ENCODE data around the gene GMIP. TPM values are rescaled to one million over a fixed set of nuclear protein-coding genes. Genes with fewer than 3 reads are reported as not detected.
A peak's percentile ranks its signal among the peaks of the same experiment; 100 is the strongest.
"Not testable (repeated sequence)": the region's sequence is repeated elsewhere in the genome, so short reads cannot be mapped to it uniquely, and the experiment has no call there.

GMIP gene, protein sequence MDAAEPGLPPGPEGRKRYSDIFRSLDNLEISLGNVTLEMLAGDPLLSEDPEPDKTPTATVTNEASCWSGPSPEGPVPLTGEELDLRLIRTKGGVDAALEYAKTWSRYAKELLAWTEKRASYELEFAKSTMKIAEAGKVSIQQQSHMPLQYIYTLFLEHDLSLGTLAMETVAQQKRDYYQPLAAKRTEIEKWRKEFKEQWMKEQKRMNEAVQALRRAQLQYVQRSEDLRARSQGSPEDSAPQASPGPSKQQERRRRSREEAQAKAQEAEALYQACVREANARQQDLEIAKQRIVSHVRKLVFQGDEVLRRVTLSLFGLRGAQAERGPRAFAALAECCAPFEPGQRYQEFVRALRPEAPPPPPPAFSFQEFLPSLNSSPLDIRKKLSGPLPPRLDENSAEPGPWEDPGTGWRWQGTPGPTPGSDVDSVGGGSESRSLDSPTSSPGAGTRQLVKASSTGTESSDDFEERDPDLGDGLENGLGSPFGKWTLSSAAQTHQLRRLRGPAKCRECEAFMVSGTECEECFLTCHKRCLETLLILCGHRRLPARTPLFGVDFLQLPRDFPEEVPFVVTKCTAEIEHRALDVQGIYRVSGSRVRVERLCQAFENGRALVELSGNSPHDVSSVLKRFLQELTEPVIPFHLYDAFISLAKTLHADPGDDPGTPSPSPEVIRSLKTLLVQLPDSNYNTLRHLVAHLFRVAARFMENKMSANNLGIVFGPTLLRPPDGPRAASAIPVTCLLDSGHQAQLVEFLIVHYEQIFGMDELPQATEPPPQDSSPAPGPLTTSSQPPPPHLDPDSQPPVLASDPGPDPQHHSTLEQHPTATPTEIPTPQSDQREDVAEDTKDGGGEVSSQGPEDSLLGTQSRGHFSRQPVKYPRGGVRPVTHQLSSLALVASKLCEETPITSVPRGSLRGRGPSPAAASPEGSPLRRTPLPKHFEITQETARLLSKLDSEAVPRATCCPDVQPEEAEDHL
- polyA plus RNA-seq (ENCODE audit: insufficient read length in 4 of 4), result 1 to 10 TPM; 5.0 to 6.0 (median 5.4) TPM

DNA sequence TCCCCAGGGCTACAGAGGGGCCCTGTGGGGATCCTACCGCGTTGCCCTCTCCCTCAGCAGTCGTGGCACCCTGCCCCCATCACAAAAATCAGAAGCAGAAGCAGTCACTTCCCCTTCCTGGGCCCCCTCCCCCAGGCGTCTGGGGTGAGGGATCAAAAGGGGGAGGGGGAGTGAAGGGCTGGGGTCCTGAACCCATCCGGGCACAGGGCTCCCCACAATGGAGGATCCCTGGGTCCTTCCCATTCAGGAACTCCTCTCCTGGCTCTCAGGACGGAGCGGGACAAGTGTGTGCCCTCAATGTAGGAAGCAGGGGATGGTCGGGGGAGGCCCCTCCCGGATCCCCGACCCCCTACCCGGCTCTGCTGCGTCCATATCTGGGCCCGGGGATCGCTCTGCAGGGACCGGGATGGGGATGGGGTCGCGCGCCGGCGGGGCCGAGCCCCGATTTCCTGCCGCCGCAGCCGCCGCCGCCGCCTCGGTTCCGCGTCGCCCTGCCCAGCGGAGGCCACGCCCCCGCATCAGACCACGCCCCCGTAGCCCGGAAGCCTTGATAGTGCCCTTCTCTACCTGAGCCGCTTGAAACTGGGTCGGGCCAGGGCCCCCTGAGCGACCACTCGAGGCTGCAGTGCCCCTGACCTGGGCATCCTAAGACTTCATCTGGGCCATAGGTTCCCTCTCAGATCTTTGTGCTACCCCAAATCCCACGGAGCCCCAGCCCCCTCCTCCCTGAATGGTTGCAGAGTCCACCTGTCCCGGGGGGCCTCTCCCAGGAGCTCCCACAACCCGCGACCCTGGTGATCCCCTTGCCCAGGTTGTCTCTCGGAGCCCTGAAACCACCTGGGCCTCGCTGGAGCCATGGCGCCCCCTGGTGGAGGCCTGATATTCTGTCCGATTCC is at the start of gene GMIP:
GMIP (minus strand) TSS at position 500 of the 896 bp plus-strand sequence; CDS start at position 372, 128 bp downstream.
- DNase-seq (ENCODE audit: low read depth in 4 of 4, low spot score in 3 of 4), result no peak

DNA sequence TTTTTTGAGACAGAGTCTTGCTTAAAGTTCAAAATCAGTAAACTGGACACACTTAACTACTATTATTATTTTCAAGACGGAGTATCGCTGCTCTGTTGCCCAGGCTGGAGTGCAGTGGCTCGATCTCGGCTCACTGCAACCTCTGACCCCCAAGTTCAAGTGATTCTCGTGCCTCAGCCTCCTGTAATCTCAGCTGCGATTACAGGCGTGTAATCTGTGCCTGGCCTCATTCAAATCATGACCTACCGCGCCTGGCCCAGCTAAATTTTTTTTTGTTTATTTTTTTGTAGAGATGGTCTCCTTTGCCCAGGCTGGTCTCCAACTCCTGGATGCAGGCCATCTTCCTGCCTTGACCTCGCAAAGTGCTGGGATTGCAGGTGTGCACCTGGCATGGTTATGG is 48.2 kb upstream of the GMIP start:
- no peak for DNase-seq (ENCODE audit: low read depth in 4 of 4, low spot score in 3 of 4)

DNA sequence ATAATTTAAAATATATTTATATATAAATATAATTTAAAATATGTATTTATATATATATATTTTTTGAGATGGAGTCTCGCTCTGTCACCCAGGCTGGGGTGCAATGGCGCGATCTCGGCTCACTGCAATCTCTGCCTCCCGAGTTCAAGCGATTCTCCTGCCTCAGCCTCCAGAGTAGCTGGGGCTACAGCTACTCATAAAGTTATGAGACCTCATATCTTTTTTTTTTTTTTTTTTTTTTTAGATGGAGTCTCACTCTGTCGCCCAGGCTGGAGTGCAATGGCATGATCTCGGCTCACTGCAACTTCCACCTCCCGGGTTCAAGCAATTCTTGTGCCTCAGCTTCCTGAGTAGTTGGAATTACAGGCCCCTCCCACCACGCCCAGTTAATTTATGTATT is 45.6 kb upstream of the GMIP start:
- DNase-seq (ENCODE audit: low read depth in 4 of 4, low spot score in 3 of 4), result not testable (repeated sequence)

DNA sequence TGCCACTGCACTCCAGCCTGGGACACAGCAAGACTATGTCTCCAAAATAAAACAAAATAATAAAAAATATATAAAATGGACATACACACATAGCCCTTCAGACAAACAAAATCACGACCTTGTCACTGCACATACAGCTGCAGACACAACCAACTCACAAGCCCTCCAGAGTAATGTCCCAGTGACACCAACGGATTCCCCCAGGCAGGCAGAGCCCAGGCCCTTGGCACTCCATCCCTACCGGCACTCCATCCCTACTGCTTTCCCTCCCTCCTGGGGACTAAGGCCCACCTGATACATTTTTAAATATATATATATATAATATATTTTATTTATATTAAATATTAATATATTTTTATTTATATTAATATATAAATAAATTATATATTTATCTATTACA is 43.6 kb upstream of the GMIP start:
- no peak for DNase-seq (ENCODE audit: low read depth in 4 of 4, low spot score in 3 of 4)

DNA sequence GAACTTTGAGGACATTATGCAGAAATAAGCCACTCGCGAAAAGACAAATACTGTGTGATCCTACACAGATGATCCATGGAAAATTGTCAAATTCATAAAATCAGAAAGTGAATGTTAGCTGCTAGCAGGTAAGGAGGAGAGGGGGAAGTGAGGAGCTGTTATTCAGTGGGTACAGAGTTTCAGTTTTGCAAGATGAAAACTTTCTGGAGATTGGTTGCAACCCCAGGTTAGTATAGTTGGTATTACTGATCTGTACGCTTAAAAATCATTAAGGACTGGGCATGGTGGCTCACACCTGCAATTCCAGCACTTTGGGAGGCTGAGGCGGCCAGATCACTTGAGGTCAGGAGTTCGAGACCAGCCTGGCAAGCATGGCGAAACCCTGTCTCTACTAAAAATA is 43.1 kb upstream of the GMIP start:
- no peak for DNase-seq (ENCODE audit: low read depth in 4 of 4, low spot score in 3 of 4)

DNA sequence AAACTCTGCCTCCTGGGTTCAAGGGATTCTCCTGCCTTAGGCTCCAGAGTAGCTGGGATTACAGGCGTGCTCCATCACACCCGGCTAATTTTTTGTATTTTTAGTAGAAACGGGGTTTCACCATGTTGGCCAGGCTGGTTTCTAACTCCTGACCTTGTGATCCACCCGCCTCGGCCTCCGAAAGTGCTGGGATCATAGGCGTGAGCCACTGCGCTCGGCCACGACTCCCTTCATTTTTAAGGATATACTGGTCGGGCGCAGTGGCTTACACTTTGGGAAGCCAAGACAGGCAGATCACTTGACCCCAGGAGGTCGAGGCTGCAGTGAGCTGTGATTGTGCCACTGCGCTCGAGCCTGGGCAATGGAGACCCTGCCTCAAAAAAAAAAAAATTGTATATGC is 42.7 kb upstream of the GMIP start:
- not testable (repeated sequence) for DNase-seq (ENCODE audit: low read depth in 4 of 4, low spot score in 3 of 4)

DNA sequence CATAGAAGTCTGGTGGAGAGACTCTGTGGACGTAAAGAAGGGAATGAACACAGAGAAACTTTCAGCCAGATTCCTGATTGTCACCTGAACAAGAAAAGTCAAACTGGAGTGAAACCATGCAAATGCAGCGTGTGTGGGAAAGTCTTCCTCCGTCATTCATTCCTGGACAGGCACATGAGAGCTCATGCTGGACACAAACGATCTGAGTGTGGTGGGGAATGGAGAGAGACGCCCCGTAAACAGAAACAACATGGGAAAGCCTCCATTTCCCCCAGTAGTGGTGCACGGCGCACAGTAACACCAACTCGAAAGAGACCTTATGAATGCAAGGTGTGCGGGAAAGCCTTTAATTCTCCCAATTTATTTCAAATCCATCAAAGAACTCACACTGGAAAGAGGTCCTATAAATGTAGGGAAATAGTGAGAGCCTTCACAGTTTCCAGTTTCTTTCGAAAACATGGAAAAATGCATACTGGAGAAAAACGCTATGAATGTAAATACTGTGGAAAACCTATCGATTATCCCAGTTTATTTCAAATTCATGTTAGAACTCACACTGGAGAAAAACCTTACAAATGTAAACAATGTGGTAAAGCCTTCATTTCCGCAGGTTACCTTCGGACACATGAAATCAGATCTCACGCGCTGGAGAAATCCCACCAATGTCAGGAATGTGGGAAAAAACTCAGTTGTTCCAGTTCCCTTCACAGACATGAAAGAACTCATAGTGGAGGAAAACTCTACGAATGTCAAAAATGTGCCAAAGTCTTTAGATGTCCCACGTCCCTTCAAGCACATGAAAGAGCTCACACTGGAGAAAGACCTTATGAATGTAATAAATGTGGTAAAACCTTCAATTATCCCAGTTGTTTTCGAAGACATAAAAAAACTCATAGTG is 36.0 kb upstream of the GMIP start:
- no peak for DNase-seq (ENCODE audit: low read depth in 4 of 4, low spot score in 3 of 4)

DNA sequence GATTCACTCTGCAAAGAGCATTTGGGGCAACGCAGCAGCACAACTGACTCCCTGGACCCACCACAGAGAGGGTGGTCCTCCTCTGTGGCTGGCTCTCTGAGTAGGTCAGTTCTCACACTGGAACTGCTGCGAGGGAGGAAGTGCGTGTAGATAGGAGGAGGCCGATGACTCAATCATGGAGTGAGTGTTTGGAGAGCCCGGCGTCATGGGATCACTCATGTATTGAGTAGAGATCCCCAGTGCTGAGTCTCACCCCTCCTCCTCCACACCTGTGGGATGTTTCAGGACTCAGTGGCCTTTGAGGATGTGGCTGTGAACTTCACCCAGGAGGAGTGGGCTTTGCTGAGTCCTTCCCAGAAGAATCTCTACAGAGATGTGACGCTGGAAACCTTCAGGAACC is 34.1 kb upstream of the GMIP start:
- DNase-seq (ENCODE audit: low read depth in 4 of 4, low spot score in 3 of 4), result no peak

DNA sequence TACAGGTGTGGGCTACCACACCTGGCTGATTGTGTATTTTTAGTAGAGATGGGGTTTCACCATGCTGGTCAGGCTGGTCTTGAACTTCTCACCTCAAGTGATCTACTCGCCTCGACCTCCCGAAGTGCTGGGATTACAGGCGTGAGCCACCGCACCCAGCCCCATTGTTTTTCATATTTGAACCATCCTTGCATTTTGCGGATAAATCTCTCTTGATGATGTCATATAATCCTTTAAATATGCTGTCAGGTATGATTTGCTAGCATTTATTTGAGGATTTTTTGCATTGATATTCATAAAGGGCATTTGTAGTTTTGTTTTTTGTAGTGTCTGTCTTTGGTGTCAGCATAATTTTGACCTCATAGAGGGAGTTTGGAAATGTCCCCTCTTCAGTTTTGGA is 30.9 kb upstream of the GMIP start:
- no peak for DNase-seq (ENCODE audit: low read depth in 4 of 4, low spot score in 3 of 4)

DNA sequence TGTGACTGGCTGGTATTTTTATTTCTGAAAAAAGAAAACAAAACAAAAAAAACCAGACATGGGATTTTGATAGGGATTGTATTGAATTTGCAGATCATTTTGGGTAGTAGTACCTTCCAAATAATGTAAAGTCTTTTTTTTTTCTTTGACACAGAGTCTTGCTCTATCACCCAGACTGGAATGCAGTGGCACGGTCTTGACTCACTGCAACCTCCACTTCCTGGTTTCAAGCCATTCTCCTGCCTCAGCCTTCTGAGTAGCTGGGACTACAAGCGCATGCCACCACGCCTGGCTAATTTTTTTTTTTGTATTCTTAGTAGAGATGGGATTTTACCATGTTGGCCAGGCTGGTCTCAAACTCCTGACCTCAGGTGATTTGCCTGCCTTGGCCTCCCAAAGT is 29.4 kb upstream of the GMIP start:
- no peak for DNase-seq (ENCODE audit: low read depth in 4 of 4, low spot score in 3 of 4)

DNA sequence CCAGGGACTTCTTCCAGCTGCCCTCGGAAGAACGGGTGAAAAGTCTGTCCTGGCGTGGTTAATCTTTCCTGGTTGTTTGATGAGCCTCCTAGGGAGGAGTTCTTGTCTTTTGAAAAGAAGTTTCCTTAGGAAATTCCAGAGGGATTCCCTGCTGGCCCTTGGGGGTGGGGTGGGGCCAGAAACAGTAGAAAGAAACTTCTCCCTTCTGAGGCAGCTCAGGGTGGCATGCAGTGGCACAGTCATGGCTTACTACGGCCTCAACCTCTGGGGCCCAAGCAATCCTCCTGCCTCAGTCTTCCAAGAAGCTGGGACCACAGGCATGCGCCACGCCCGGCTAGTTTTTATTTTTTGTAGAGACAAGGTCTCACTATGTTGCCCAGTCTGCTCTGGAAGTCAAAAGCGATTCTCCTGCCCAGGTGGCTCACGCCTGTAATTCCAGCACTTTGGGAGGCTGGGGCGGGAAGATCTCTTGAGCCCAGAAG is 26.7 kb upstream of the GMIP start:
- DNase-seq (ENCODE audit: low read depth in 4 of 4, low spot score in 3 of 4), result no peak

DNA sequence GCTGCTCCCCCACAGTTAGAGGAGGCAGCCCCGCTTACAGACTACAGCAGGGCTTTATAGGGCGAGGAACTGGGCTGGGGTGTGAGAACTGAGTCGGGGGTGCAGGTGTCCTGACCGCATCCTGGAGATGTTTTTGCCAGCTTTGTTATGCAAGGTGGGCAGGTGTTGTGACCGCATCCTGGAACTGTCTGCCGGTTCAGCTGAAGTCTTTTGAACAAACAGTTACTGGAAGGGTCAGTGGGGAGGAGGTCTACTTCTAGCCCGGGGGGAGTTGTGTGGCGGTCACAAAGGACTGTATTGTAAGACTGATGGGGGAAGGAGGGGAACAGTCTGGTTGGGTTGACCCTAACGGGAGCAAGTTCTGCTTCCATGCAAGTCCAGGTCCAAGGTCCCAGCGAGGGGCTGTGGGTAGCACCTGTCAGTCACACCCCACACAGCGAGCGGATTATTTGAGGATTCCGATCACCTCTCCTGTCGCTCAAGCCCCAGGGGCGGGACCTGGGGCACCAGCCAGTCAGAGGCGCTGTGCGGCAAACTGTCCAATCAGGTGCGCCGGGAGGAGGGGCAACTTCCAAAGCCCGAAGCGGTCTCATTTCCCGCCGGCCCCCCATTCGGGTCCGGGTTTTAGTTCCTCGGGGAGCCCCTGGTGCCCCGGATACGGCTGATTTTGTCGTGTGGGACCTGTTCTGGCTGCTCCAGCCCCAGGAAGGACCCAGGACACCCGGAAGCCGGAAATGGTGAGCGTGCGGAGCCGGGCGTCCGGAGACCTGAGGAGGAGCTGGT is 25.0 kb upstream of the GMIP start, which contains the start of gene ZNF101:
ZNF101 (plus strand) TSS at position 610 of the 783 bp plus-strand sequence; CDS start at position 735, 125 bp downstream.
- peak; percentile 82 to 91 (median 85) for DNase-seq (ENCODE audit: low read depth in 4 of 4, low spot score in 3 of 4)

DNA sequence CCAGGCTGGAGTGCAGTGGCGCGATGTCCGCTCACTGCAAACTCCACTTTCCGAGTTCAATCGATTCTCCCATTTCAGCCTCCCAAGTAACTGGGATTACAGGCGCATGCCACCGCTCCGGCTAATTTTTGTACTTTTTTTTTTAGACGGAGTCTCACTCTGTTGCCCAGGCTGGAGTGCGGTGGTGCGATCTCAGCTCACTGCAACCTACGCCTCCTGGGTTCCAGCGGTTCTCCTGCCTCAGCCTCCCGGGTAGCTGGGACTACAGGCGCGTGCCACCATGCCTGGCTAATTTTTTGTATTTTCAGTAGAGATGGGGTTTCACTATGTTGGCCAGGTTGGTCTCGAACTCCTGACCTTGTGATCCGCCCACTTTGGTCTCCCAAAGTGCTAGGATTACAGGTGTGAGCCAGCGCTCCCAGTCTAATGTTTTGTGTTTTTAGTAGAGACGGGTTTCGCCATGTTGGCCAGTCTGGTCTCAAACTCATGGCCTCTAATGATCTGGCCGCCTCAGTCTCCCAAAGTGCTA is 22.0 kb upstream of the GMIP start:
- DNase-seq (ENCODE audit: low read depth in 4 of 4, low spot score in 3 of 4), result not testable (repeated sequence)

DNA sequence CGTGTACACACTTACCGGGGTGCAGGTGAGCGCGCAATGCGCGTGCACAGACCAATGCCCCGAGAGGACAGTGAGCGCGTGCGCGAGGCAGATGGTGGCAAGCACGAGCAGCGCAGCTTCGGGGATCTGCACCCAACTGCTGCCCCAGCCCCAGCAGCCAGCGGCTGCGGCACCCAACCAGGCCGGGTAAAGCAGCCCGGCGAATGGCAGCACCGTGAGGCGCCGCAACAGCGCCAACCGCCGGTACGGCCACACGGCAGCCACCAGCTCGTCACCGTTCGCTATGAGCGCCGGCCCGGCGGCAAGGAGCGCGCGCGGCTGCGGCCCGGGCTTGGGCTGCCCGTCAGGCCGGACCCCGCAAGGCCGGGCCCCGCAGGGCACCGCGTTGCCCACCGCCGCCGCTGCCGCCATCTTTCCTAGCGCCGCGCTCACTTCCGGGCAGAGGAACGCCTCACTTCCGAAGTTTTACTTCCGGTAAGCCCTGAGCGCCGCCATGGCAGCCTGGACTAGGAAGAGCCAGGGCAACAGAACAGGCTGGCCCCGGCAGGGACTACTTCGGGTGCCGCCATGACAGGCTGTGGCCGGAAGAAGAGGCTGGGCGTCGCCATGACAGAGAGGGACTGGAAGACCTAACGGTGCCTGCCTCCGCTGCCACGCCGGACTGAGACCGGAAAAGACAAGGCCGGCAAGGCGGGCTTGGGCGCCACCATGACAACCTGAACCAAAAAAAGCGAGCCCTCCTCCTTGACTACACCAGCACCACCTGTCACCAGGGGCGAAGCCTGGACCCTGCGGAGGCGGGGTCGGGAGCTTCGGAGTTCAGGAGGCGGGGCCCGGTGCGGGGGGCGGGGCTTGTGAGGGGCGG is 20.0 kb upstream of the GMIP start, which contains the start of gene ATP13A1:
ATP13A1 (minus strand) TSS at position 421 of the 865 bp plus-strand sequence; CDS start at position 411, 10 bp downstream.
- DNase-seq (ENCODE audit: low read depth in 4 of 4, low spot score in 3 of 4), result peak; percentile 89 to 93 (median 92)

DNA sequence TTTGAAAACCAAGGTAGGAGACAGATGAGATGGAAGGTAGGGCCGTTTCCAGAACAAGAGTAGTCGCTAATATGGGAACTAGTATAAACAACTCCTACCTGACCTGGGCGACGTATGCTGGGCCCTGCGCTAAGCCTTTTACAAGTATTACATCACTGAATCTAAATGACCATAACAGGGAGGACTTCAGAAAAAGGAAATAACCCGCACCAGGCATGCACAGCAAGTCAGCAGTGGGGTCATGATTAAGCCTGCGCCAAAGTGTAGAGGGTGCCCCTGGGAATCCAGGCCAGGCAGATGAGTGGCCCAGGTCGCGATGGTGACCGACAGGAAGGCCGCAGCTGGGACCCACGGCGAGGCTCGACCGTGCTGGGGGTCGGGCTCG is 19.4 kb upstream of the GMIP start:
- no peak for DNase-seq (ENCODE audit: low read depth in 4 of 4, low spot score in 3 of 4)

DNA sequence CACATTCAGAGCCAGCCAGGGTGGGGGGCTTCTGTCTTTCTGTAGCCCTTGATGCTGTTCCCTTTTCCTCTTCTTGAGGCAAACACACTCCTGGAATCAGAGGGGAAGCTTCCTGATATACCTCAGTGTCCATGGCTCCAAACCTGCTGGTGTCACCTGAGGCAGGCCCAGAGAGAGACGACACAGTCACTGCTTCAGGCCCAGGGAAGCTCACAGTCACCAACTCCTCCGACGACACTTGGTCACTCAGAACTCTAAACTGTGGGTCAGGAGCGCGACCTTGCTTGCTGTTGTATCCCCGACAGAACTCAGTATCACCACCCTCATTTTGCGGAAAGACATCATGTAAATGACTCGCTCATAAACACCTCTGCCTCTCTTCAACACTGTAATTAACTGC is 18.9 kb upstream of the GMIP start:
- DNase-seq (ENCODE audit: low read depth in 4 of 4, low spot score in 3 of 4), result no peak

DNA sequence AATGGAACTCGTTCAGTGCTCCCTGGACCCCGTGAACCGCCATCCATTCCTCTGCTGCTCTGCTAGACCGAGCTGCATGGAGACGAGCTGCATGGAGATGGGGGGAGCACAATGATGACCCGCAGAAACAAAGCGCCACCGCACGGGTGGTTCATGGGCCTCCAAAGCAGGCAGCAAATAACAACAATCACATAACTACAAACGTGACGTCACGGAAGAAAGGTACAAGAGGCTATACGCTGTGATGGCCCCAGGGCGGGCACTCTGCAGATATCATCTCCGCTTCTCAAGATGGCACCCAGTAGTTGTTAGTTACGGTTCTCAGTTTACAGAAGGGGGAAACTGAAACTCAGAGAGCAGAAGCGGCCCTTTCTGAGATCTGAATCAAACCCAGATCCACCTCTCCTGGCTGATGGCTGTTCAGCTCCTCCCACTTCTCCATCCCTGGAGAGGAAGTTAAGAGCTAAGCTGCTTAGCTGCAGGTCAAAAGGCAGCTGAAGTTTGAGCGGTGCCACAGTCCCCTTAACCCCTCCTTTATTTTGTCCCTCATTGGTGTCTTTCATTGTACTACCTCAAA is 18.3 kb upstream of the GMIP start:
- no peak for DNase-seq (ENCODE audit: low read depth in 4 of 4, low spot score in 3 of 4)

All from right renal pelvis (tissue), 4 donors.